Measurements from ENCODE around the gene PJA2.
"Not testable (repeated sequence)": the region's sequence is repeated elsewhere in the genome, so short reads cannot be mapped to it uniquely, and the experiment has no call there.

PJA2 gene

GRCh38 chr5:109309326-109310063 lies 100.3 kb downstream of the PJA2 start:
- DNase-seq (ENCODE audit: low read depth in 2 of 2): no peak

GRCh38 chr5:109307951-109308350 lies 101.8 kb downstream of the PJA2 start:
- no peak for DNase-seq (ENCODE audit: low read depth in 2 of 2)

- DNase-seq (ENCODE audit: low read depth in 2 of 2): no peak
These were observed 102.3 kb downstream of the PJA2 start for GRCh38 chr5:109307456-109307855.

- no peak for DNase-seq (ENCODE audit: low read depth in 2 of 2)
These were observed 104.4 kb downstream of the PJA2 start for GRCh38 chr5:109305352-109305751.

- no peak for DNase-seq (ENCODE audit: low read depth in 2 of 2)
These were observed 105.5 kb downstream of the PJA2 start for GRCh38 chr5:109304309-109304708.

- no peak for DNase-seq (ENCODE audit: low read depth in 2 of 2)
These were observed 109.4 kb downstream of the PJA2 start for GRCh38 chr5:109300367-109300766.

GRCh38 chr5:109299557-109299956 lies 110.2 kb downstream of the PJA2 start:
- no peak for DNase-seq (ENCODE audit: low read depth in 2 of 2)

- no peak for DNase-seq (ENCODE audit: low read depth in 2 of 2)
These were observed 111.0 kb downstream of the PJA2 start for GRCh38 chr5:109298794-109299193.

GRCh38 chr5:109297900-109298299 lies 111.9 kb downstream of the PJA2 start:
- DNase-seq (ENCODE audit: low read depth in 2 of 2): no peak

GRCh38 chr5:109291090-109291489 lies 118.7 kb downstream of the PJA2 start:
- no peak for DNase-seq (ENCODE audit: low read depth in 2 of 2)

- no peak for DNase-seq (ENCODE audit: low read depth in 2 of 2)
These were observed 119.5 kb downstream of the PJA2 start for GRCh38 chr5:109290231-109290630.

GRCh38 chr5:109286628-109287027 lies 123.1 kb downstream of the PJA2 start:
- not testable (repeated sequence) for DNase-seq (ENCODE audit: low read depth in 2 of 2)
